PC-9 (cell line): Measurements from ENCODE around the gene OPN1LW.

Experiments used
- EZH2 ChIP-seq: fragments of 200-600 bp; sonication (generic); IDR thresholded peaks from 2 replicates; pipeline ENCODE4 v1.8.0; 2017; ENCODE audit warnings: antibody characterized with exemption, low read depth
- TF ChIP-seq, protein P1 (sequence below): fragments of 200-600 bp; sonication (generic); conservative IDR thresholded peaks from 2 replicates; pipeline ENCODE4 v1.6.1; 2017; ENCODE audit warnings: mixed run types, antibody characterized with exemption, mild to moderate bottlenecking, moderate library complexity

DNA sequence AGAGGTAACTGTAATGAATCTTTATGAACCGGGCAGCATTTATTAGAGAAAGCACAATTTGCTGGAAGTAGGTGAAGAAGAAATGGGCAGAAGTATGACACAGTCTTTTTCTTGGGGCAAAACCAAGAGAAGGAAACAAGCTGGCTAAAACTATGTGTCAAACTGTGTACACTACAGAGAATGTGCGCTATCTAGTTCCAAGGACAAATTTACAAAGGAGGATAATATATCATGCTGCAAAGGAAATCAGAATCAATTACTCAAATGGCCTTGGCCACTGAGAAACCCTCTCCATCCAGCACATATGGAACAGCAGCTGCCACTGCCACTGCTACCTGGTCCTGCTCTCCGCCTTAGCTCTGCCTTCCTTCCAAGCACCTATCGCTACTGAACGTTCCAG lies 29.4 kb upstream of the OPN1LW start:
- TF ChIP-seq, protein P1, sequence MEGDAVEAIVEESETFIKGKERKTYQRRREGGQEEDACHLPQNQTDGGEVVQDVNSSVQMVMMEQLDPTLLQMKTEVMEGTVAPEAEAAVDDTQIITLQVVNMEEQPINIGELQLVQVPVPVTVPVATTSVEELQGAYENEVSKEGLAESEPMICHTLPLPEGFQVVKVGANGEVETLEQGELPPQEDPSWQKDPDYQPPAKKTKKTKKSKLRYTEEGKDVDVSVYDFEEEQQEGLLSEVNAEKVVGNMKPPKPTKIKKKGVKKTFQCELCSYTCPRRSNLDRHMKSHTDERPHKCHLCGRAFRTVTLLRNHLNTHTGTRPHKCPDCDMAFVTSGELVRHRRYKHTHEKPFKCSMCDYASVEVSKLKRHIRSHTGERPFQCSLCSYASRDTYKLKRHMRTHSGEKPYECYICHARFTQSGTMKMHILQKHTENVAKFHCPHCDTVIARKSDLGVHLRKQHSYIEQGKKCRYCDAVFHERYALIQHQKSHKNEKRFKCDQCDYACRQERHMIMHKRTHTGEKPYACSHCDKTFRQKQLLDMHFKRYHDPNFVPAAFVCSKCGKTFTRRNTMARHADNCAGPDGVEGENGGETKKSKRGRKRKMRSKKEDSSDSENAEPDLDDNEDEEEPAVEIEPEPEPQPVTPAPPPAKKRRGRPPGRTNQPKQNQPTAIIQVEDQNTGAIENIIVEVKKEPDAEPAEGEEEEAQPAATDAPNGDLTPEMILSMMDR = no peak
- TF ChIP-seq EZH2 = no peak
